Adrenal gland (tissue), 12 donors: ENCODE measurements around the gene MORN5. TPM values are rescaled to one million over a fixed set of nuclear protein-coding genes. Genes with fewer than 3 reads are reported as not detected.

Experiments
- DNase-seq, 7 donors: peaks; one replicate each; pipeline ENCODE4 v3.0.0-alpha.2; 2019 to 2020
- H3K27ac ChIP-seq, 5 donors: fragments of 200-600 bp; sonication (generic) in 4 of 5; 1 replicate in 3 of 5; 2 replicates in 2 of 5; pipeline versions ENCODE4 v1.5.1 to v1.8.0; 2016 to 2020; ENCODE audit warnings: mild to moderate bottlenecking in 1 of 5
- H3K27me3 ChIP-seq: fragments of 200-600 bp; 2 replicates; pipeline ENCODE4 v1.8.0; 2021
- H3K36me3 ChIP-seq, 2 donors: fragments of 200-600 bp; replicated peaks in 1 of 2; 1 replicate in 1 of 2; 2 replicates in 1 of 2; pipeline versions ENCODE4 v1.5.1 to v1.8.0; 2018 to 2022
- H3K4me1 ChIP-seq, 2 donors: fragments of 200-600 bp; replicated peaks in 1 of 2; 1 replicate in 1 of 2; 2 replicates in 1 of 2; pipeline versions ENCODE4 v1.5.1 to v1.8.0; 2018 to 2021
- H3K4me3 ChIP-seq, 4 donors: fragments of 200-600 bp; sonication (generic) in 3 of 4; one replicate each; pipeline ENCODE4 v1.5.1; 2016 to 2018
- H3K9me3 ChIP-seq, 3 donors: fragments of 200-600 bp; sonication (generic) in 1 of 3; replicated peaks in 1 of 3; 1 replicate in 2 of 3; 2 replicates in 1 of 3; pipeline versions ENCODE4 v1.5.1 to v1.8.0; 2016 to 2021
- POLR2A ChIP-seq, 2 donors: fragments of 450-650 bp; IDR thresholded peaks; one replicate each; pipeline ENCODE4 v1.6.1; 2017; ENCODE audit warnings: antibody characterized with exemption in 2 of 2, mild to moderate bottlenecking in 2 of 2, moderate library complexity in 1 of 2
- WGBS, 4 donors: extraction: QIAGEN DNeasy Blood & Tissue Kit in 2 of 4; methylation state at CpG; one replicate each; pipeline versions ENCODE4 v1.1.5 to v1.1.7; 2013 to 2017; 5-methylcytosine and 5-hydroxymethylcytosine counted together
- intact Hi-C, 2 donors: fragments of 100-400 bp; cut with DNase I; formaldehyde crosslinking; loops; one replicate each; pipeline versions ENCODE4 v1.14.1 to v1.15.0; 2022 to 2023
- polyA plus RNA-seq, 3 donors: library from polyadenylated mRNA; stranded (reverse); fragments of 200-250 nt in 2 of 3; fragments of 350-450 nt in 1 of 3; fragmentation: Illumina TruSeq in 1 of 3; extraction: RNeasy Lipid Tissue Mini Kit (QIAGEN cat#74804) in 1 of 3; gene quantifications; one replicate each; pipeline ENCODE4 v1.2.3, GENCODE V29; 2013 to 2014
- total RNA-seq, 9 donors: library from RNA; depleted of rRNA in 4 of 9; stranded (reverse); fragments of >200 nt in 4 of 9; fragments of 120-200 nt in 1 of 9; fragmentation: NEBNext Ultra II Directional in 1 of 9; extraction: Animal tissue kit (Norgen Biotek cat#: 25700) in 1 of 9; gene quantifications; one replicate each; pipeline versions ENCODE4 v1.1.0 to v1.2.4, GENCODE V29; 2013 to 2023
- TF ChIP-seq, protein P1 (sequence below), 6 experiments: fragments of 450-650 bp in 4 of 6; fragments of 200-600 bp in 2 of 6; sonication (generic) in 1 of 6; IDR thresholded peaks; 1 replicate in 5 of 6; 2 replicates in 1 of 6; pipeline versions ENCODE4 v1.5.1 to v1.8.0; 2016 to 2021; ENCODE audit warnings: antibody characterized with exemption in 6 of 6, mild to moderate bottlenecking in 2 of 6, moderate library complexity in 1 of 6
- donor health status: healthy with polysubstance abuse.
- donor health status: Bipolar disorder and iron deficiency.
- donor health status: DM: yes; HTN: yes; CAD: no.
- donor health status: DM: no; HTN: no; CAD: no.
- donor health status: DM: no; HTN: no; CAD: no.
- donor health status: DM: yes; HTN: yes; CAD: no.

MORN5 gene
- total and polyA plus RNA-seq, 12 donors, result 0.78 to 1.7 (median 0.80) TPM; not detected in 8

GRCh38 chr9:122172131-122172530, 12.4 kb downstream of the MORN5 start:
- no peaks in the 10 kb centered on the region for H3K9me3 ChIP-seq
- intact Hi-C loops, result no loop called here
- H3K36me3 ChIP-seq, result no peaks in the 10 kb centered on the region
- peaks cover 9% of the 10 kb centered on the region for H3K27me3 ChIP-seq
- no peak overlapping the region for H3K27ac ChIP-seq
- WGBS, 4 donors, result 87 to 97% (median 91%) methylated on average over 7 of the region's 7 CpGs
- no peak overlapping the region for H3K4me3 ChIP-seq
- TF ChIP-seq, protein P1, sequence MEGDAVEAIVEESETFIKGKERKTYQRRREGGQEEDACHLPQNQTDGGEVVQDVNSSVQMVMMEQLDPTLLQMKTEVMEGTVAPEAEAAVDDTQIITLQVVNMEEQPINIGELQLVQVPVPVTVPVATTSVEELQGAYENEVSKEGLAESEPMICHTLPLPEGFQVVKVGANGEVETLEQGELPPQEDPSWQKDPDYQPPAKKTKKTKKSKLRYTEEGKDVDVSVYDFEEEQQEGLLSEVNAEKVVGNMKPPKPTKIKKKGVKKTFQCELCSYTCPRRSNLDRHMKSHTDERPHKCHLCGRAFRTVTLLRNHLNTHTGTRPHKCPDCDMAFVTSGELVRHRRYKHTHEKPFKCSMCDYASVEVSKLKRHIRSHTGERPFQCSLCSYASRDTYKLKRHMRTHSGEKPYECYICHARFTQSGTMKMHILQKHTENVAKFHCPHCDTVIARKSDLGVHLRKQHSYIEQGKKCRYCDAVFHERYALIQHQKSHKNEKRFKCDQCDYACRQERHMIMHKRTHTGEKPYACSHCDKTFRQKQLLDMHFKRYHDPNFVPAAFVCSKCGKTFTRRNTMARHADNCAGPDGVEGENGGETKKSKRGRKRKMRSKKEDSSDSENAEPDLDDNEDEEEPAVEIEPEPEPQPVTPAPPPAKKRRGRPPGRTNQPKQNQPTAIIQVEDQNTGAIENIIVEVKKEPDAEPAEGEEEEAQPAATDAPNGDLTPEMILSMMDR (IDR thresholded peaks at IDR 0.05), result no peak
- no peak for TF ChIP-seq POLR2A (IDR thresholded peaks at IDR 0.05)
- DNase-seq, result no peak
- H3K4me1 ChIP-seq, result no peaks in the 10 kb centered on the region

- DNase-seq, result no peak
- 73 to 87% (median 84%) methylated on average over 3 of the region's 3 CpGs for WGBS, 4 donors
- no peak for TF ChIP-seq POLR2A (IDR thresholded peaks at IDR 0.05)
- TF ChIP-seq, protein P1 (IDR thresholded peaks at IDR 0.05), result no peak
- intact Hi-C loops, result no loop called here
- Histone ChIP-seq H3K4me3 (no peak overlapping the region), H3K27ac (no peak overlapping the region), H3K9me3 (no peaks in the 10 kb centered on the region), H3K36me3 (no peaks in the 10 kb centered on the region), H3K4me1 (no peaks in the 10 kb centered on the region), H3K27me3 (peaks cover 9% of the 10 kb centered on the region)
Measured at GRCh38 chr9:122173670-122174069, 14.0 kb downstream of the MORN5 start.

DNA sequence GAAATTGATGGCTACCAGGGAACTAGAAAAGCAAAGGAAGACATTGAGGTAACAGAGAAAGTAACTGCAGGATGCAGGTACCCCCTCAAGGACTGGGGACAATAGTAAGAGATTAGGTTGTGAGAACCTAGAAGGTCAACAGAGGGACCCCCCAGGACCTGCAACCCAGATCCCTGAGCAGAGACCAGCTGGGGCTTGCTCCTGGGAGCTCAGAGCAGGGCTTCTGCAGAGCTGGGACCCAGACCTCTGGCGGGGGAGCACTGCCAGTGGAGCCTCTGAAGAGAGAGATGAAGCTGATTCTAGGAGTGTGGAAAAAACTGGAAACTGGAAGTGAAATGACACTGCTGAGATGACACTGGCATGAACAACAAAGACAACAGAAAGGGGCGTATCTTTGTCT, 17.2 kb downstream of the MORN5 start:
- H3K27me3 ChIP-seq, result peaks cover 12% of the 10 kb centered on the region
- DNase-seq, result no peak
- TF ChIP-seq, protein P1 (IDR thresholded peaks at IDR 0.05), result no peak
- no peak overlapping the region for H3K27ac ChIP-seq
- intact Hi-C loops, result no loop called here
- no peaks in the 10 kb centered on the region for H3K4me1 ChIP-seq
- H3K9me3 ChIP-seq, result no peaks in the 10 kb centered on the region
- 56 to 85% (median 83%) methylated on average over 2 of the region's 2 CpGs for WGBS, 4 donors
- no peaks in the 10 kb centered on the region for H3K36me3 ChIP-seq
- no peak overlapping the region for H3K4me3 ChIP-seq

GRCh38 chr9:122179054-122179689, 19.5 kb downstream of the MORN5 start:
- Histone ChIP-seq H3K27ac (no peak overlapping the region), H3K4me1 (no peaks in the 10 kb centered on the region), H3K36me3 (no peaks in the 10 kb centered on the region), H3K9me3 (no peaks in the 10 kb centered on the region), H3K27me3 (peaks cover 10% of the 10 kb centered on the region), H3K4me3 (no peak overlapping the region)
- 76 to 82% (median 80%) methylated on average over 5 of the region's 5 CpGs for WGBS, 4 donors
- intact Hi-C loops, result no loop called here
- DNase-seq, result no peak
- TF ChIP-seq POLR2A (IDR thresholded peaks at IDR 0.05), result no peak
- TF ChIP-seq, protein P1 (IDR thresholded peaks at IDR 0.05), result no peak
